Astrocyte of the cerebellum (primary cell): ENCODE measurements around the gene RGS19.

Experiments
- DNase-seq: peaks from one replicate; pipeline ENCODE4 v3.0.0-alpha.2; 2011; ENCODE audit warnings: low read depth
- H3K4me3 ChIP-seq: 2 replicates; pipeline ENCODE4 v1.5.1; 2011; ENCODE audit warnings: mild to moderate bottlenecking, low read depth, low read length, moderate library complexity
- in situ Hi-C: cut with HindIII; loops from 2 replicates; pipeline ENCODE4 v1.10.0; 2017; ENCODE audit warnings: low sequenced_read_pairs
- TF ChIP-seq, protein P1 (sequence below): IDR thresholded peaks from 2 replicates; pipeline ENCODE4 v1.5.1; 2012; ENCODE audit warnings: low read length, low read depth, moderate library complexity, mild to moderate bottlenecking; ENCODE audit errors: missing control alignments

The RGS19 gene

GRCh38 chr20:64084685-64085152 is 5.4 kb upstream of the RGS19 start:
- no peak for DNase-seq
- TF ChIP-seq, protein P1, sequence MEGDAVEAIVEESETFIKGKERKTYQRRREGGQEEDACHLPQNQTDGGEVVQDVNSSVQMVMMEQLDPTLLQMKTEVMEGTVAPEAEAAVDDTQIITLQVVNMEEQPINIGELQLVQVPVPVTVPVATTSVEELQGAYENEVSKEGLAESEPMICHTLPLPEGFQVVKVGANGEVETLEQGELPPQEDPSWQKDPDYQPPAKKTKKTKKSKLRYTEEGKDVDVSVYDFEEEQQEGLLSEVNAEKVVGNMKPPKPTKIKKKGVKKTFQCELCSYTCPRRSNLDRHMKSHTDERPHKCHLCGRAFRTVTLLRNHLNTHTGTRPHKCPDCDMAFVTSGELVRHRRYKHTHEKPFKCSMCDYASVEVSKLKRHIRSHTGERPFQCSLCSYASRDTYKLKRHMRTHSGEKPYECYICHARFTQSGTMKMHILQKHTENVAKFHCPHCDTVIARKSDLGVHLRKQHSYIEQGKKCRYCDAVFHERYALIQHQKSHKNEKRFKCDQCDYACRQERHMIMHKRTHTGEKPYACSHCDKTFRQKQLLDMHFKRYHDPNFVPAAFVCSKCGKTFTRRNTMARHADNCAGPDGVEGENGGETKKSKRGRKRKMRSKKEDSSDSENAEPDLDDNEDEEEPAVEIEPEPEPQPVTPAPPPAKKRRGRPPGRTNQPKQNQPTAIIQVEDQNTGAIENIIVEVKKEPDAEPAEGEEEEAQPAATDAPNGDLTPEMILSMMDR, result no peak
- H3K4me3 ChIP-seq, result no peak overlapping the region
- in situ Hi-C loops, result no loop called here

DNA sequence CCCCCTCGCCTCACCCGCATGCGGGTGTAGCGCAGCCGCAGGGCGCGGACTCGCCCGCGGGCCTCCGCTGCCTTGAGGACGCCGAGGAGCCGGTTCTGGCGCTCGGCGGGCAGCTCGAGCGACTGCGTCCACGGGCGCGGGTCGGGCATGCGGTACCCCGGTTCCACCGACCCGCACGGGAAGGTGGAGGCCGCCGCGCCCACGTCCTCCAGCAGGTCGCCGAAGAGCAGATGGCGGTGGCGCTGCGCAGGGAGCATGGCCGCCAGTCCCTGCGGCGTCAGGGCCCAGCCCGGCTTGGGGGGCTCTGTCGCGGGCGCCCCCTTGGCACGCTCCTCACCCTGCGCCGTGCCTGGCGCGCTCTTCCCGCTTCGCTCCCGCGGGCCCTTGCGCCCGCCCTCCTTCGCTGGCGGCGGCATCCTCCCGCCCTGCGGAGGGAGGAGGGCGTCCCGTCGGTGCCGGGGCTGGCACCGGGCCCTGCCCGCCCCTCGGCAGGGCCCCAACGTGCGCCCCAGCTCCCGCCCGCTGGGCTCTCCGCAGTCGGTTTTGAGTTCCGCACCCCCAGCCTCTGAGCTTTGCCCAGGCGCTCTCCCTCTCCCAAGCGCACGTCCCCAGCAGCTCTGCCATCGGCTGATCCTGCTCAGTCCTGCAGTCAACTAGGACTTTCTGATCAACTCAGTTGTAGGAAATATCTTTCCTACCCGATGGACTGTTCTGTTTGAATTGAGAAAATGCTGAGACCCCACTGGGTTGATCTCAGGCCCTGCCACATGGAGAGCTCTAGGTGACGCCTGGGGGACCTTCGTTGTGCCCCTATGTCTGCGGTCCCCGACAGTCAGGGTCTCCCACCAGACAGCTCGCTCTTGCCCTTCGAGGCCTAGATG is 4.7 kb upstream of the RGS19 start, which contains the start of gene LKAAEAR1:
Gene LKAAEAR1, minus strand, starts transcription at position 595 of the 881 bp plus-strand sequence. Its CDS starts 179 bp downstream, at position 416.
- in situ Hi-C loops, result no loop called here
- TF ChIP-seq, protein P1, result no peak
- peak within 1 kb of the TSS; percentile 38 for H3K4me3 ChIP-seq
- DNase-seq, result no peak

GRCh38 chr20:64083378-64083803 is 4.1 kb upstream of the RGS19 start:
- in situ Hi-C loops, result no loop called here
- no peak for DNase-seq
- H3K4me3 ChIP-seq, result peak overlapping the region; percentile 38
- TF ChIP-seq, protein P1, result peak; percentile 55

GRCh38 chr20:64082820-64083377 is 3.6 kb upstream of the RGS19 start:
- H3K4me3 ChIP-seq, result peak overlapping the region; percentile 38
- in situ Hi-C loops, result no loop called here
- DNase-seq, result no peak
- TF ChIP-seq, protein P1, result no peak

DNA sequence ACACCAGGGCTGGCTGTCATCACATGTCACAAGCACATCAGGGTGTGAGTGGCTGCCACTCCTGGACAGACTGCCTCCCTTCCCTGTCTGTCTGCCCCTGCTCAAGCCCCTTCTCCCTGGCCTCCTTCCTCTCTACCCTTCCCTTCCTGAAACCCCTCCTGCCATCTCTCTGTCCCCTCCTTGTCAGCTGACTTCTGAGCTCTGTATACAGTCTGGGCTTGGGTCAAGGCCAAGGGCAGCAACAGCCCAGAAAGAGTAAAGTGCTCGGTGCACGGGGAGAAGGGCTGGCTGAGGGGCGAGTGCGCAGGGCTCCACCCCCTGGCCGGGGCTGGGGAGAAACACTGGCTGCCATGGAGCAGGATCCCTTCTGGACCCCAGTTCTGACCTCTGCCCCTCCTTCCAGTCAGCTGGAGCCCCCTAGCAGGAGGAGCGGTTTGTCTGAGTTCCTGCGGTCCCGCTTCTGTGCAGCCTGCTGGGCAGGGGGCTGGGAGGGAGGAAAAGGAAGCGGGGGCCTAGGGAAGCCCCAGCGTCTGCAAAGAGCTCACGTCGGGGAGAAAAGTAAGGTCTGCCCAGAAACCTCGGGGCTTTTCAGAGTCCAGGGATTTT is 2.9 kb upstream of the RGS19 start:
- DNase-seq, result no peak
- in situ Hi-C loops, result no loop called here
- TF ChIP-seq, protein P1, result no peak
- H3K4me3 ChIP-seq, result no peak overlapping the region

DNA sequence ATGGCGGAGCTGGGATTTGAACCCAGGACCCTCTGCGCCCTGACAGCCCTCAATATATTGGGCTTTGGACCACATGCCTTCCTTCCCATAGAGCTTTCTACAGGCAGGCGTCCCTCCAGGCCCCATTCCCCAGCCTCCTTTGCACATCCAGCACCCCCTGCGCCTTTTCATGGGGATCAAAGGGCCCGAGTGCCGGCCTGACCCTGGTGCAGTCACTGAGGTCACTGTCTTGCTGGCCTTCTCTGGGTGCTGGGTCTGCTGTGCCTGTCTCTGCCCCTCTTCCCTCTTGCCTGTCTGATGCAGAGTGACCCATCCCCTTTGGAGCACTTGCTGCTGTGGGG is 2.3 kb upstream of the RGS19 start:
- in situ Hi-C loops, result no loop called here
- TF ChIP-seq, protein P1, result no peak
- H3K4me3 ChIP-seq, result no peak overlapping the region
- no peak for DNase-seq
